Placental pericyte (primary cell): ENCODE measurements around the gene PIGO. TPM values are rescaled to one million over a fixed set of nuclear protein-coding genes. Genes with fewer than 3 reads are reported as not detected.

ENCODE experiments used
- small RNA-seq: library from RNA; depleted of rRNA; stranded (forward); fragments of <200 nt; gene quantifications from one replicate; pipeline ENCODE3, GENCODE V24; 2012; ENCODE audit warnings: low replicate concordance
- total RNA-seq: library from RNA; depleted of rRNA; stranded (reverse); fragments of >200 nt; gene quantifications from 2 replicates; pipeline ENCODE4 v1.2.3, GENCODE V29; 2012

The PIGO gene
- 18.5 and 22.3 TPM in 2 replicates for total RNA-seq

DNA sequence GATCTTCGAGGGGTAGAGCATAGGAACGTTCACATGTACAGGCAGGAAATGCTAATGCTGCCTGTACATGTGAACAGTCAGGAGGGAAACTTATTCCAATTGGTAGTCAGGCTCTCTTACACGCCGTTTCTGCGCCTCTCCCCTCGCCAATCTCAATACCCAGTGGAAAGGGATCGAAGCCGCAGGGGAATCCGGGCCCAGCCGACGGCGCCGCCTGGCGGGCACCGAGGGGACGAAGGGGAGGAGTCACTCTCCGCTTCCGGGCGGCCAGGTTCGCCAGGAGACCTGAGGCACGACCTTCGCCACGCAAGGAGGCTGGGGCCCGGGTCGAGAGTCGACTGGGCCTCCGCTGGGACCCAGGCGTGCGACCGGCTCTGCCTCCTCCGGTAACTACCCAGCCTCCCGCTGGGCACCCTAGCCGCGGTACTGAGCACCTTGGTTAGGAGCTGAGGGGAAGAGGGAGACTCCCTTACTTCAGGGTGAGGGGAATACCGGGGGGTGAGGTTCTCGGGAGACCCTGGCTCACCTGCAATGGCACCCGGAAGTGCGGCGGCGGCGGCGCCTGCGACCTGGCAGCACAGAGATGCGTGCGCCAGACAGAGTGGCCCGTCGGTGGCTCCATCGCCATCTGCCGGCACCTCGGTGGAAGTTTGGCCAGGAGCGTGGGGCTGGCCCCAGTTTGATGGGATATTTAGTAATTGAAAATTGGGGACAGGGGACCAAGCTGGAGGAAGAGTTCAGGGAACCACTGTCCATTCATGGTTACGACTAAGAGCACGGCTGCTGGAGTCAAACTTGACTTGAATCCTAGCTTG, at the start of gene PIGO:
TSS of gene PIGO (minus strand) at position 557 of the 815 bp plus-strand sequence. CDS start 1,026 bp downstream, outside the sequence.

GRCh38 chr9:35115680-35116538, 19.5 kb upstream of the PIGO start, which contains the start of gene ATOSB:
Gene ATOSB, minus strand, starts transcription at chr9:35115862. Its CDS starts 7,588 bp downstream, at chr9:35108274.

DNA sequence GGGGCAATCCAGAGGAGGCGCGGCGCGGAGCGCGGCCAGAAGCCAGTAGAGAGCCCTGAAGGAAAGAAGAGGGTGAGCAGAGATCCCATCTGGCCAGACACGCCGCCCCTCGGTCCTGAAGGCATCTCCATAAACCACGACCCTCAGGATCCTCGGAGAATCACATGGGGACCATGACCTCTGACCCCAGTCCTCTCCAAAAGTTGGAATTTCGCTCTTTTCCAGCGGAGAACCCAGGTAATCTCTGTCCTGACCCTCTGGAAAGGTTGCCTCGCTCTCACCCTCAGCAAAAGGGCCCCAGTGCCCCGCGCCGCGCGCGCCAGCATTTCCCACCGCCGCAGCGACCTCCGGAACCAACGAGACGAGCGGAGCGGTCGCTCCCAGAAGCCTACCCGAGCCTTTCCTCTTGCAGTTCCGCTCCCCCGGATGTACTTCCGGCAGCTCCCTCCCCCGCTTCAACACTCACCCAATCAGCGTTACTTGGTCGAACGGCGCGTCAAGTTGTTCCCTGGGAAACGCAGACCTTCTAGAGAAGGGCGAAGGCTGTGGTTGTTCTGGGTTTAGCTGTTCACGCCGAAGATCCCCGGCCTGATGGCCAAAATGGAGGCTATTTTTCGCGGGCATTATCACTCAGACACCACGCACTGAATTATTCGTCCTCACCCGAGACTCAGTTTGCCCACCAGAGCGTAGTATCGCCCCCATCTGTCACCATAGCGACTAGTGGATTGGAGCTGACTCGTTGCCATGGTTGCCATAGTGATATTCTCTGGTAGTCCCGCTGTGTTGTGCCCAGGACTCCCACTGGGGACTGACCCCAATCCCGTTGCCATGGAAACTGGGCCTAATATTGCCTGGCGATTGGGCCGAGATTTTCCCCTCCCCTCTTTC, 6.6 kb upstream of the PIGO start, which contains the start of gene STOML2:
TSS of gene STOML2 (minus strand) at position 363 of the 891 bp plus-strand sequence. CDS start at position 326, 37 bp downstream.

GRCh38 chr9:35079426-35080341, 16.7 kb downstream of the PIGO start, which contains the start of gene FANCG:
Gene FANCG, minus strand, starts transcription at chr9:35079942. Its CDS starts 418 bp downstream, at chr9:35079524.

GRCh38 chr9:35072461-35073278, 23.7 kb downstream of the PIGO start, which contains the start of gene VCP:
Gene VCP, minus strand, starts transcription at chr9:35072625. Its CDS starts 272 bp downstream, at chr9:35072353.

Small RNA genes lying within 50 kb of the gene (small RNA-seq; reads per million reads assigned to genes)
- not detected for gene RN7SL338P

Other genes with a start within 250 kb of the PIGO start
- not detected in 2 replicates for gene PHF24, start 138.3 kb downstream of the PIGO start, total RNA-seq
- gene DNAJB5, start 106.8 kb downstream of the PIGO start, total RNA-seq = 11.6 and 22.3 TPM in 2 replicates
- gene VCP, start 24.0 kb downstream of the PIGO start, total RNA-seq = 516 and 635 TPM in 2 replicates
- 11.4 and 52.3 TPM in 2 replicates for gene FANCG, start 16.6 kb downstream of the PIGO start, total RNA-seq
- gene STOML2, start 6.5 kb upstream of the PIGO start, total RNA-seq = 143 and 232 TPM in 2 replicates
- 46.8 and 47.3 TPM in 2 replicates for gene ATOSB, start 19.3 kb upstream of the PIGO start, total RNA-seq
- gene UNC13B, start 65.4 kb upstream of the PIGO start, total RNA-seq = 28.9 and 35.4 TPM in 2 replicates